ENCODE results near the gene VILL. TPM values are rescaled to one million over a fixed set of nuclear protein-coding genes. Genes with fewer than 3 reads are reported as not detected.

Gene VILL
- total RNA-seq, 1 donor from 2014 or later: 16.7 TPM

DNA sequence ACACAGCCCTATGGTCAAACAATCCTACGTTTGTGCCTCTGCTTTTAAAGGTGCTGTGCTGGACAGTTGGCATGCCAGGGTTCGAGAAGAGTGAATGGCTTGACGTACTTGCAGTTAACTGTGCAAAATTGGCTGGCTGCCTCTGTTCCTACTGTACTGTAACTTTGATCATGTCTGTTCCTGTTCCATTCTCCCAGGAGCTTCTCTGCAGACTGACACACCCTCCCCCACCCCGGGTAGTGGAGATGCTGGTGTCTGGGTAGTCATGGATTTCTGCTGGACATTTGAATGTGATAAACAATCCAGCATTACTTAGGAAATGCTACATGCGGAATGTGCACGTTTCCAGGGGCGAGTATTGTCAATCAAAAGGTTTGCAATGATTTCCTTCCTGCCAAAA lies 6.5 kb upstream of the VILL start:
- H3K27ac Mint-ChIP-seq: no peak overlapping the region
- TF ChIP-seq, protein P1, sequence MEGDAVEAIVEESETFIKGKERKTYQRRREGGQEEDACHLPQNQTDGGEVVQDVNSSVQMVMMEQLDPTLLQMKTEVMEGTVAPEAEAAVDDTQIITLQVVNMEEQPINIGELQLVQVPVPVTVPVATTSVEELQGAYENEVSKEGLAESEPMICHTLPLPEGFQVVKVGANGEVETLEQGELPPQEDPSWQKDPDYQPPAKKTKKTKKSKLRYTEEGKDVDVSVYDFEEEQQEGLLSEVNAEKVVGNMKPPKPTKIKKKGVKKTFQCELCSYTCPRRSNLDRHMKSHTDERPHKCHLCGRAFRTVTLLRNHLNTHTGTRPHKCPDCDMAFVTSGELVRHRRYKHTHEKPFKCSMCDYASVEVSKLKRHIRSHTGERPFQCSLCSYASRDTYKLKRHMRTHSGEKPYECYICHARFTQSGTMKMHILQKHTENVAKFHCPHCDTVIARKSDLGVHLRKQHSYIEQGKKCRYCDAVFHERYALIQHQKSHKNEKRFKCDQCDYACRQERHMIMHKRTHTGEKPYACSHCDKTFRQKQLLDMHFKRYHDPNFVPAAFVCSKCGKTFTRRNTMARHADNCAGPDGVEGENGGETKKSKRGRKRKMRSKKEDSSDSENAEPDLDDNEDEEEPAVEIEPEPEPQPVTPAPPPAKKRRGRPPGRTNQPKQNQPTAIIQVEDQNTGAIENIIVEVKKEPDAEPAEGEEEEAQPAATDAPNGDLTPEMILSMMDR (IDR thresholded peaks at IDR 0.05; ENCODE audit: unreplicated experiment): no peak
- no peaks in the 10 kb centered on the region for H3K27me3 Mint-ChIP-seq (ENCODE audit: low read depth)
- DNase-seq (ENCODE audit: low spot score in 2 of 2, unreplicated experiment in 2 of 2): peak in 1 of 2 experiments; percentile 26
- H3K36me3 Mint-ChIP-seq: peaks cover 8% of the 10 kb centered on the region
- H3K9me3 Mint-ChIP-seq: no peaks in the 10 kb centered on the region
- no peak overlapping the region for H3K4me3 Mint-ChIP-seq
- peaks cover 3% of the 10 kb centered on the region for H3K4me1 Mint-ChIP-seq

DNA sequence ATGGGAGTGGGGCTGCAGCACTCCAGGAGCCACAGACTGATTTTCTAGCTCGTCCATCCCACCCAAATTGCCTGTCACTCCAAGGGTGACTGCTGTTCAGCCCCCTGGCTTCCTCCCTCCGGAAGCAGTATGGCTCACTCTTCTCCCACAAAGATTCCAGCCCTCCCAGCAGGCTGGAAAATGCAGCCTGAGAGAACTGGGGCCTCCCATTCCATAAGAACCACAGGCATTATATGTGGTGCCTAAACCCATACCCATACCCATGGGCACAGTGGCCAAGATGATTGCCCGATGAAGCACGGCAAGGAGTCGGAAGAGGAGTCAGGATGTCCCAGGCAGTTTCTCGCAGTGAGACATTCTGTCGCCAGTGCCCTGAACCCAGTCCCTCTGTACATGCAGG lies 6.0 kb upstream of the VILL start:
- DNase-seq (ENCODE audit: low spot score in 2 of 2, unreplicated experiment in 2 of 2): no peak
- H3K4me1 Mint-ChIP-seq: peaks cover 3% of the 10 kb centered on the region
- no peaks in the 10 kb centered on the region for H3K9me3 Mint-ChIP-seq
- TF ChIP-seq, protein P1 (IDR thresholded peaks at IDR 0.05; ENCODE audit: unreplicated experiment): no peak
- no peaks in the 10 kb centered on the region for H3K27me3 Mint-ChIP-seq (ENCODE audit: low read depth)
- no peak overlapping the region for H3K4me3 Mint-ChIP-seq
- H3K27ac Mint-ChIP-seq: no peak overlapping the region
- peaks cover 8% of the 10 kb centered on the region for H3K36me3 Mint-ChIP-seq

DNA sequence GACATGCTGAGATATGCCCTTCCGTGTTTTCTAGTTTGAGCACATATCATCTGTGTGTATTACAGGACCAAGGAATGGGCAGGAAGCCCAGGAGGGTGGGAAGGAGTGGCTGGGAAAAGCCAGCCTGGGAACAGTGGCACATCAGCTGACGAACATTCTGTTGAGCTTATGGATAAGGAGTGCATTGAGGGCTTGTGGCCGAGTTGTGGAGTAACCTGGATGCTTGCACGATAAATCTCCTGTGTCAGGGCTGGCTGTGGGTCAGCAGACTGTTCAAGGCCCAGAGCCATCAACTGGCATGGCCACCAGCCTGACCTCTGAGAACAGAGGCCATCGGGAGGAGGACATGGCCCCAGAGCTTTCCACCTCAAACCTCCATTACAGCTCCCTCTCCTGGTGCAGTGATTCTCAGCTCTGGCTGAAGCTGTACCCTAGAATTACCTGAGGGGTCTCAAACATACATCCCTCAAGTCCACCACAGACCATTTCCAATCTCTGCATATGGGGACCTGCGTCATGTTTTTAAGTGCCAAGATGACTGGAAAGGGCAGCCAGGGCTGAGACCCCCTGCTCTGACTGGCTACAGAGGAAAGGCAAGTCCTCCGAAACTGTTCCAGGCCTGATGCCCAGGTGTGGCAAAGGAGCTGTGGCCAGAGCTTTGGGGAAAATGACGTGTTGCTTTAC lies 4.8 kb upstream of the VILL start:
- Mint-ChIP-seq H3K27me3 (ENCODE audit: low read depth) (no peaks in the 10 kb centered on the region), H3K36me3 (peaks cover 8% of the 10 kb centered on the region), H3K9me3 (no peaks in the 10 kb centered on the region), H3K4me1 (peaks cover 6% of the 10 kb centered on the region), H3K27ac (no peak overlapping the region), H3K4me3 (no peak overlapping the region)
- TF ChIP-seq, protein P1 (IDR thresholded peaks at IDR 0.05; ENCODE audit: unreplicated experiment): no peak
- DNase-seq (ENCODE audit: low spot score in 2 of 2, unreplicated experiment in 2 of 2): no peak

DNA sequence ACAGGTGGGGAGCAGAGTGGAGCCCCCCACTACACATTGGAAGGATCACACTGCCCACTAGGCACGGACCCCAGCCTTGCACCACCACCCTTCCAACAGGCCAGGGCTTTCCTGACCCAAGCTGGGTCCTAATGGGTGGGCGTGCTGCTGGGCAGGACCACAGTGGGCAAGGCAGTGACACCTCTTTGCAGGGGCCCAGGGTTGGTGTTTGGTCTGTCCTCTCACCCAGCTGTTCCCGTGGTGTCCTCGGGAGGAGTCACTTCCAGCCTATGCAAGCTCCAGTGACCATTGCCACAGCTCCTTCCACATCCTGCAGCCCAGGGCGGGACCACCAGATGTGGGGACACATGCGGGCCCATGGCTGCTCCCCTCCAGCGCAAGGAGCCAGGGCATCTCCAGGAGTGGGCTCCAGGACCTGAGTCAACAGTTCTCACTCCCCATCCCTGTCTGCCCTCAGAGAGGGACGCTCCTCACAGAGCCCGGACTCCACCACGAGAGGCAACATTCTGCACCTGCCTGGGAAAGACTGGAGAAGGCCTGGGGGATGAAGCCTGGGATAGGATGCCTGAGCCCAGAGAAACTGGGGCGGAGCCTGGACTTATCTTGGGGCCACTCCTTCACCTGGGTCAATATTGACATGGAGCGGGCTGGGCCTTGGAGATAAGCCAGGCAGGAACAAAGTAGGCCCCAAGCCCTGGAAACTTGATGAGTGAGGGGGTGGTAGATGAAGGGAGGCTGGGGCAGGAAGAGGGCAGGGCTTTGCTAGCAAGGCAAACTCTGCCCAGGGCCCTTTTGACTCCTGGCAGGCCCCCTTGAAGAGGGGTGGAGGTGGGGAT lies 3.9 kb upstream of the VILL start:
- TF ChIP-seq, protein P1 (IDR thresholded peaks at IDR 0.05; ENCODE audit: unreplicated experiment): no peak
- DNase-seq (ENCODE audit: low spot score in 2 of 2, unreplicated experiment in 2 of 2): no peak
- Mint-ChIP-seq H3K27me3 (ENCODE audit: low read depth) (no peaks in the 10 kb centered on the region), H3K4me1 (peaks cover 7% of the 10 kb centered on the region), H3K9me3 (no peaks in the 10 kb centered on the region), H3K4me3 (no peak overlapping the region), H3K36me3 (peaks cover 6% of the 10 kb centered on the region), H3K27ac (no peak overlapping the region)

DNA sequence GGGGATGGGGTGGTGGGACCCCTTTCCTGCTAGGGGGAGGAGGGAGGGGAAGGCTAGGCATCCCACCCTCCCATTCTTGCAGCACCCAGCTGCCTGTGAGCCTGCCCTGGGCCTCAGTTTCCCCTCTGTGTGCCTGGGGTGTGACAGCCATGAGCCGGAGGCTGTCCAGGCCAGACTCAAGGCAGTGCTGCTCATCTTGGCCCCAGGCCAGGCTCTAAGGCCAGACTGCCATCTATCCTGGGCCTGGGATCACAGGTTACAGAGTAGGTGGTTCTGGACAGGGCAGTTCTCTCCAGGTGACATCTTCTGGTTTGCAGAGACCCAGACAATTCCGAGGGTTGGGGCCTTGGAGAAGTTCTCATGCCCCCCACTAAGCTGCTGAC lies 3.3 kb upstream of the VILL start:
- DNase-seq (ENCODE audit: low spot score in 2 of 2, unreplicated experiment in 2 of 2): no peak
- Mint-ChIP-seq H3K4me3 (no peak overlapping the region), H3K27ac (no peak overlapping the region), H3K27me3 (ENCODE audit: low read depth) (peaks cover 3% of the 10 kb centered on the region), H3K36me3 (peaks cover 4% of the 10 kb centered on the region), H3K9me3 (no peaks in the 10 kb centered on the region), H3K4me1 (peaks cover 7% of the 10 kb centered on the region)
- TF ChIP-seq, protein P1 (IDR thresholded peaks at IDR 0.05; ENCODE audit: unreplicated experiment): no peak

Data from mesothelial cell of epicardium (in vitro differentiated cells).